ENCODE results near the gene THEM4.
"Not testable (repeated sequence)": the region's sequence is repeated elsewhere in the genome, so short reads cannot be mapped to it uniquely, and the experiment has no call there.

The THEM4 gene

GRCh38 chr1:151858030-151858746, 51.1 kb downstream of the THEM4 start:
- DNase-seq = no peak

- DNase-seq = no peak
Observed at GRCh38 chr1:151855933-151856332, 53.4 kb downstream of the THEM4 start.

GRCh38 chr1:151855516-151855915, 53.8 kb downstream of the THEM4 start:
- not testable (repeated sequence) for DNase-seq

- no peak for DNase-seq
Observed at GRCh38 chr1:151854658-151855057, 54.7 kb downstream of the THEM4 start.

GRCh38 chr1:151853411-151853943, 55.8 kb downstream of the THEM4 start, which contains the start of gene THEM5:
TSS of gene THEM5 (minus strand) at chr1:151853712. CDS start at chr1:151853565, 147 bp downstream.
- DNase-seq = no peak

- DNase-seq = no peak
Observed at GRCh38 chr1:151852733-151853132, 56.6 kb downstream of the THEM4 start.

GRCh38 chr1:151851886-151852285, 57.4 kb downstream of the THEM4 start:
- DNase-seq = no peak

GRCh38 chr1:151849871-151850270, 59.4 kb downstream of the THEM4 start:
- DNase-seq = no peak

- DNase-seq = no peak
Observed at GRCh38 chr1:151849126-151849525, 60.2 kb downstream of the THEM4 start.

GRCh38 chr1:151847867-151848596, 61.3 kb downstream of the THEM4 start:
- DNase-seq = no peak

- DNase-seq = no peak
Observed at GRCh38 chr1:151846686-151847237, 62.5 kb downstream of the THEM4 start.

GRCh38 chr1:151846062-151846568, 63.2 kb downstream of the THEM4 start:
- DNase-seq = no peak

GRCh38 chr1:151843398-151843797, 65.9 kb downstream of the THEM4 start:
- DNase-seq = no peak

GRCh38 chr1:151841141-151841540, 68.2 kb downstream of the THEM4 start:
- DNase-seq = no peak

GRCh38 chr1:151840421-151840820, 68.9 kb downstream of the THEM4 start:
- no peak for DNase-seq

- peak; percentile 75 for DNase-seq
Observed at GRCh38 chr1:151839457-151840403, 69.6 kb downstream of the THEM4 start, which contains the start of gene C2CD4D. TSS of gene C2CD4D (minus strand) at chr1:151839820. CDS start at chr1:151838989, 831 bp downstream.

GRCh38 chr1:151839082-151839412, 70.3 kb downstream of the THEM4 start:
- no peak for DNase-seq

GRCh38 chr1:151838222-151839081, 70.9 kb downstream of the THEM4 start:
- DNase-seq = no peak

GRCh38 chr1:151837884-151838221, 71.5 kb downstream of the THEM4 start:
- no peak for DNase-seq

GRCh38 chr1:151837197-151837596, 72.1 kb downstream of the THEM4 start:
- peak; percentile 33 for DNase-seq

- no peak for DNase-seq
Observed at GRCh38 chr1:151835596-151835995, 73.7 kb downstream of the THEM4 start.

Data from DMS79 (cell line).